NCI-H526 (cell line): ENCODE results near the gene FOXO3.

Experiments used
- DNase-seq, 2 experiments: peaks; one replicate each; lab custom pipeline; 2025; lab: John Stamatoyannopoulos, UW

FOXO3 gene

GRCh38 chr6:108627692-108628550, 67.2 kb downstream of the FOXO3 start:
- no peak for DNase-seq

GRCh38 chr6:108630050-108630714, 69.5 kb downstream of the FOXO3 start:
- DNase-seq, result no peak

- no peak for DNase-seq
Observed at GRCh38 chr6:108632441-108632840, 71.7 kb downstream of the FOXO3 start.

- DNase-seq, result no peak
Observed at GRCh38 chr6:108633436-108633835, 72.7 kb downstream of the FOXO3 start.

- DNase-seq, result no peak
Observed at GRCh38 chr6:108635505-108636226, 74.9 kb downstream of the FOXO3 start.

GRCh38 chr6:108637963-108638362, 77.2 kb downstream of the FOXO3 start:
- no peak for DNase-seq

GRCh38 chr6:108638993-108639392, 78.3 kb downstream of the FOXO3 start:
- DNase-seq, result no peak

GRCh38 chr6:108640104-108640503, 79.4 kb downstream of the FOXO3 start:
- DNase-seq, result no peak

- no peak for DNase-seq
Observed at GRCh38 chr6:108643184-108643583, 82.5 kb downstream of the FOXO3 start.

GRCh38 chr6:108644252-108644651, 83.5 kb downstream of the FOXO3 start:
- DNase-seq, result no peak

- DNase-seq, result no peak
Observed at GRCh38 chr6:108648191-108648590, 87.5 kb downstream of the FOXO3 start.

- no peak for DNase-seq
Observed at GRCh38 chr6:108650325-108650724, 89.6 kb downstream of the FOXO3 start.

- peak in 1 of 2 experiments; percentile 64 for DNase-seq
Observed at GRCh38 chr6:108650781-108651180, 90.1 kb downstream of the FOXO3 start.

GRCh38 chr6:108651340-108652227, 90.9 kb downstream of the FOXO3 start:
- DNase-seq, result no peak

- no peak for DNase-seq
Observed at GRCh38 chr6:108652375-108652774, 91.7 kb downstream of the FOXO3 start.

GRCh38 chr6:108653949-108654348, 93.2 kb downstream of the FOXO3 start:
- no peak for DNase-seq

- DNase-seq, result no peak
Observed at GRCh38 chr6:108654465-108655106, 93.9 kb downstream of the FOXO3 start.

GRCh38 chr6:108655806-108656651, 95.3 kb downstream of the FOXO3 start:
- DNase-seq, result peak in 1 of 2 experiments; percentile 30

- peak in 1 of 2 experiments; percentile 41 for DNase-seq
Observed at GRCh38 chr6:108656836-108657235, 96.1 kb downstream of the FOXO3 start.

GRCh38 chr6:108658174-108658573, 97.5 kb downstream of the FOXO3 start:
- no peak for DNase-seq
